ENCODE results near the gene DLAT. TPM values are rescaled to one million over a fixed set of nuclear protein-coding genes. Genes with fewer than 3 reads are reported as not detected.

DLAT gene
- total and polyA plus RNA-seq, 2 experiments from 2014 or later = 31.8 to 66.5 TPM

- TF ChIP-seq, protein P1, sequence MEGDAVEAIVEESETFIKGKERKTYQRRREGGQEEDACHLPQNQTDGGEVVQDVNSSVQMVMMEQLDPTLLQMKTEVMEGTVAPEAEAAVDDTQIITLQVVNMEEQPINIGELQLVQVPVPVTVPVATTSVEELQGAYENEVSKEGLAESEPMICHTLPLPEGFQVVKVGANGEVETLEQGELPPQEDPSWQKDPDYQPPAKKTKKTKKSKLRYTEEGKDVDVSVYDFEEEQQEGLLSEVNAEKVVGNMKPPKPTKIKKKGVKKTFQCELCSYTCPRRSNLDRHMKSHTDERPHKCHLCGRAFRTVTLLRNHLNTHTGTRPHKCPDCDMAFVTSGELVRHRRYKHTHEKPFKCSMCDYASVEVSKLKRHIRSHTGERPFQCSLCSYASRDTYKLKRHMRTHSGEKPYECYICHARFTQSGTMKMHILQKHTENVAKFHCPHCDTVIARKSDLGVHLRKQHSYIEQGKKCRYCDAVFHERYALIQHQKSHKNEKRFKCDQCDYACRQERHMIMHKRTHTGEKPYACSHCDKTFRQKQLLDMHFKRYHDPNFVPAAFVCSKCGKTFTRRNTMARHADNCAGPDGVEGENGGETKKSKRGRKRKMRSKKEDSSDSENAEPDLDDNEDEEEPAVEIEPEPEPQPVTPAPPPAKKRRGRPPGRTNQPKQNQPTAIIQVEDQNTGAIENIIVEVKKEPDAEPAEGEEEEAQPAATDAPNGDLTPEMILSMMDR (conservative IDR thresholded peaks at IDR 0.05; ENCODE audit: low read depth in 2 of 2) = no peak
- TF ChIP-seq EZH2phosphoT487 (IDR thresholded peaks at IDR 0.05; ENCODE audit: unreplicated experiment) (no peak), NANOG (IDR thresholded peaks at IDR 0.05; ENCODE audit: borderline replicate concordance) (no peak), CREB1 (CRISPR knock-in tag; IDR thresholded peaks at IDR 0.05; ENCODE audit: low read depth) (no peak)
These were observed 7.7 kb upstream of the DLAT start (continued) for GRCh38 chr11:112017538-112017937.

DNA sequence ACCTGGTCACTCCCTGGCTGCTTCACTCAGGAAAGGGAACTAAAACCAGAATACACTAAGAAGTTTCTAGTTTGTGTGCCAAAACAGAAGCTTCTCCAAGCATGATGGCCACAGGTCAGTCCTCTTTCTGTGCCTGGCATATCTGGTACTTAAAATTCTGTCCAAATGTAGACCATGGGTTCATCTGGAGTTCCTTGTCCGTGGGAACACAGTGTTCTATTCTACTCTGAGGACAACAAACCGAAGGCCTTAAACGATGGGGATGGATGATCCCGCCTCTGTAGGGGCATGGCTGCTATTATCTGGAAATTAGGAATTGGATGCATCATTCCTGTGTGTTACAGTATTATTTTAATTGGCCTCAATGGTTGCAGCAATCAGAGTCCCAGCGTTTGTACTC lies 6.1 kb upstream of the DLAT start:
- no peaks in the 10 kb centered on the region for H3K9me3 Mint-ChIP-seq
- no peaks in the 10 kb centered on the region for H3K27me3 Mint-ChIP-seq (ENCODE audit: insufficient read depth, low read depth, poor library complexity)
- Histone ChIP-seq H3F3A (replicated peaks; ENCODE audit: low read depth) (no peaks in the 10 kb centered on the region), H3K27ac (ENCODE audit: low read depth) (no peak overlapping the region), H3K79me2 (replicated peaks; ENCODE audit: insufficient read depth) (no peaks in the 10 kb centered on the region), H3K9me2 (ENCODE audit: insufficient read depth) (no peaks in the 10 kb centered on the region), H3K4me2 (no peak overlapping the region), H2AFZ (no peak overlapping the region), H3K4me3 (no peak overlapping the region), H3K36me3 (ENCODE audit: insufficient read depth) (no peaks in the 10 kb centered on the region), H4K20me1 (replicated peaks; ENCODE audit: insufficient read depth) (no peaks in the 10 kb centered on the region), H3K4me1 (ENCODE audit: insufficient read depth) (peaks cover 5% of the 10 kb centered on the region; the same call in 1 of the 2 replicates), H3K27me3 (ENCODE audit: insufficient read depth) (no peaks in the 10 kb centered on the region)
- no peak overlapping the region for H3K4me3 Mint-ChIP-seq
- H3K27ac Mint-ChIP-seq = no peak overlapping the region
- no peak for DNase-seq (ENCODE audit: low spot score)
- no peak for ATAC-seq
- H3K4me1 Mint-ChIP-seq = peaks cover 5% of the 10 kb centered on the region; the same call in 2 of the 3 replicates
- no peaks in the 10 kb centered on the region for H3K36me3 Mint-ChIP-seq (ENCODE audit: low read depth)
- TF ChIP-seq, protein P1 (conservative IDR thresholded peaks at IDR 0.05; ENCODE audit: low read depth in 2 of 2) = no peak
- TF ChIP-seq ZNF331 (CRISPR knock-in tag; IDR thresholded peaks at IDR 0.05; ENCODE audit: low read depth) = no peak
- TF ChIP-seq, protein P2, sequence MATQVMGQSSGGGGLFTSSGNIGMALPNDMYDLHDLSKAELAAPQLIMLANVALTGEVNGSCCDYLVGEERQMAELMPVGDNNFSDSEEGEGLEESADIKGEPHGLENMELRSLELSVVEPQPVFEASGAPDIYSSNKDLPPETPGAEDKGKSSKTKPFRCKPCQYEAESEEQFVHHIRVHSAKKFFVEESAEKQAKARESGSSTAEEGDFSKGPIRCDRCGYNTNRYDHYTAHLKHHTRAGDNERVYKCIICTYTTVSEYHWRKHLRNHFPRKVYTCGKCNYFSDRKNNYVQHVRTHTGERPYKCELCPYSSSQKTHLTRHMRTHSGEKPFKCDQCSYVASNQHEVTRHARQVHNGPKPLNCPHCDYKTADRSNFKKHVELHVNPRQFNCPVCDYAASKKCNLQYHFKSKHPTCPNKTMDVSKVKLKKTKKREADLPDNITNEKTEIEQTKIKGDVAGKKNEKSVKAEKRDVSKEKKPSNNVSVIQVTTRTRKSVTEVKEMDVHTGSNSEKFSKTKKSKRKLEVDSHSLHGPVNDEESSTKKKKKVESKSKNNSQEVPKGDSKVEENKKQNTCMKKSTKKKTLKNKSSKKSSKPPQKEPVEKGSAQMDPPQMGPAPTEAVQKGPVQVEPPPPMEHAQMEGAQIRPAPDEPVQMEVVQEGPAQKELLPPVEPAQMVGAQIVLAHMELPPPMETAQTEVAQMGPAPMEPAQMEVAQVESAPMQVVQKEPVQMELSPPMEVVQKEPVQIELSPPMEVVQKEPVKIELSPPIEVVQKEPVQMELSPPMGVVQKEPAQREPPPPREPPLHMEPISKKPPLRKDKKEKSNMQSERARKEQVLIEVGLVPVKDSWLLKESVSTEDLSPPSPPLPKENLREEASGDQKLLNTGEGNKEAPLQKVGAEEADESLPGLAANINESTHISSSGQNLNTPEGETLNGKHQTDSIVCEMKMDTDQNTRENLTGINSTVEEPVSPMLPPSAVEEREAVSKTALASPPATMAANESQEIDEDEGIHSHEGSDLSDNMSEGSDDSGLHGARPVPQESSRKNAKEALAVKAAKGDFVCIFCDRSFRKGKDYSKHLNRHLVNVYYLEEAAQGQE (IDR thresholded peaks at IDR 0.05; ENCODE audit: unreplicated experiment) = no peak
- TF ChIP-seq STAT1 (IDR thresholded peaks at IDR 0.05; ENCODE audit: unreplicated experiment) = no peak
- no peak for TF ChIP-seq POLR2AphosphoS5 (IDR thresholded peaks at IDR 0.05; ENCODE audit: low read depth)
- TF ChIP-seq EZH2 (IDR thresholded peaks at IDR 0.05; ENCODE audit: low read depth, unreplicated experiment) = no peak
- TF ChIP-seq NANOG (IDR thresholded peaks at IDR 0.05; ENCODE audit: borderline replicate concordance) = no peak
- no peak for TF ChIP-seq EZH2phosphoT487 (IDR thresholded peaks at IDR 0.05; ENCODE audit: unreplicated experiment)
